ENCODE data around the gene TMEM255A.

DNA sequence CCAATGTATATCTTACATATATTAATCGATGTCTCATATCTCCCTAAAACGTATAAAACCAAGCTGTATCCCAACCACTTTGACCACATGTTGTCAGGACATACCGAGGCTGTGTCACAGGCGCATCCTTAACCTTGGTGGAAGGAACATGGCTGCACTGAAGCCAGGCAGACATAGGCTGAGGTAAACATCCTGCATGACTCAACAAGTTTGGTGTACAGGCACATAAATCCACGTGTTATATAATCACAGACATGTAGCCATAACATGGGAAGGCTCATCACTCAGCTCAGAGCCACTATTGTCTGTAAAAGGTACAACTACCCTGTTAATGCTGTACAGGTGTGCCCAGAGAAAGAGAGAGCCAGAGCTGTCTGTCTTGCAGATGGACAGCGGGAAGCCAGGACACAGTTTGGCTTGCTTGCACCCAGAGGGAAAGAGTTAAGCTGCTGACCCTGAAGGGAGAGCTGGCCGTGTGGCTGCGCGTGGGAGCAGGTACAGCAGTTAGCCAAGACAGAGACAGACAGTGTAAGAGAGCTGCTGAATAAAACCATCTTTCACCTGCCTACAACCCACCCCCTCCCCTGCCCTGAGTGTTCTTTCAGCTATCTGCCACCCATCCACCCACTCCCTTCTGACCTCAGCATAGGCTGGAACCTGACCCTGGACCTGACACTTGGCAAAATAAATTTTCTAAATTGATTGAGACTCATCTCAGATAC, 82.9 kb downstream of the TMEM255A start:
- TF ChIP-seq, protein P1, sequence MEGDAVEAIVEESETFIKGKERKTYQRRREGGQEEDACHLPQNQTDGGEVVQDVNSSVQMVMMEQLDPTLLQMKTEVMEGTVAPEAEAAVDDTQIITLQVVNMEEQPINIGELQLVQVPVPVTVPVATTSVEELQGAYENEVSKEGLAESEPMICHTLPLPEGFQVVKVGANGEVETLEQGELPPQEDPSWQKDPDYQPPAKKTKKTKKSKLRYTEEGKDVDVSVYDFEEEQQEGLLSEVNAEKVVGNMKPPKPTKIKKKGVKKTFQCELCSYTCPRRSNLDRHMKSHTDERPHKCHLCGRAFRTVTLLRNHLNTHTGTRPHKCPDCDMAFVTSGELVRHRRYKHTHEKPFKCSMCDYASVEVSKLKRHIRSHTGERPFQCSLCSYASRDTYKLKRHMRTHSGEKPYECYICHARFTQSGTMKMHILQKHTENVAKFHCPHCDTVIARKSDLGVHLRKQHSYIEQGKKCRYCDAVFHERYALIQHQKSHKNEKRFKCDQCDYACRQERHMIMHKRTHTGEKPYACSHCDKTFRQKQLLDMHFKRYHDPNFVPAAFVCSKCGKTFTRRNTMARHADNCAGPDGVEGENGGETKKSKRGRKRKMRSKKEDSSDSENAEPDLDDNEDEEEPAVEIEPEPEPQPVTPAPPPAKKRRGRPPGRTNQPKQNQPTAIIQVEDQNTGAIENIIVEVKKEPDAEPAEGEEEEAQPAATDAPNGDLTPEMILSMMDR (conservative IDR thresholded peaks at IDR 0.05; ENCODE audit: low read depth in 2 of 2), result no peak
- TF ChIP-seq EZH2 (IDR thresholded peaks at IDR 0.05; ENCODE audit: low read depth, unreplicated experiment) (no peak), POLR2AphosphoS5 (IDR thresholded peaks at IDR 0.05; ENCODE audit: low read depth) (no peak), EZH2phosphoT487 (IDR thresholded peaks at IDR 0.05; ENCODE audit: unreplicated experiment) (no peak), JUNB (IDR thresholded peaks at IDR 0.05; ENCODE audit: unreplicated experiment) (no peak), CREB1 (CRISPR knock-in tag; IDR thresholded peaks at IDR 0.05; ENCODE audit: low read depth) (no peak), STAT1 (IDR thresholded peaks at IDR 0.05; ENCODE audit: unreplicated experiment) (no peak)
- TF ChIP-seq, protein P2, sequence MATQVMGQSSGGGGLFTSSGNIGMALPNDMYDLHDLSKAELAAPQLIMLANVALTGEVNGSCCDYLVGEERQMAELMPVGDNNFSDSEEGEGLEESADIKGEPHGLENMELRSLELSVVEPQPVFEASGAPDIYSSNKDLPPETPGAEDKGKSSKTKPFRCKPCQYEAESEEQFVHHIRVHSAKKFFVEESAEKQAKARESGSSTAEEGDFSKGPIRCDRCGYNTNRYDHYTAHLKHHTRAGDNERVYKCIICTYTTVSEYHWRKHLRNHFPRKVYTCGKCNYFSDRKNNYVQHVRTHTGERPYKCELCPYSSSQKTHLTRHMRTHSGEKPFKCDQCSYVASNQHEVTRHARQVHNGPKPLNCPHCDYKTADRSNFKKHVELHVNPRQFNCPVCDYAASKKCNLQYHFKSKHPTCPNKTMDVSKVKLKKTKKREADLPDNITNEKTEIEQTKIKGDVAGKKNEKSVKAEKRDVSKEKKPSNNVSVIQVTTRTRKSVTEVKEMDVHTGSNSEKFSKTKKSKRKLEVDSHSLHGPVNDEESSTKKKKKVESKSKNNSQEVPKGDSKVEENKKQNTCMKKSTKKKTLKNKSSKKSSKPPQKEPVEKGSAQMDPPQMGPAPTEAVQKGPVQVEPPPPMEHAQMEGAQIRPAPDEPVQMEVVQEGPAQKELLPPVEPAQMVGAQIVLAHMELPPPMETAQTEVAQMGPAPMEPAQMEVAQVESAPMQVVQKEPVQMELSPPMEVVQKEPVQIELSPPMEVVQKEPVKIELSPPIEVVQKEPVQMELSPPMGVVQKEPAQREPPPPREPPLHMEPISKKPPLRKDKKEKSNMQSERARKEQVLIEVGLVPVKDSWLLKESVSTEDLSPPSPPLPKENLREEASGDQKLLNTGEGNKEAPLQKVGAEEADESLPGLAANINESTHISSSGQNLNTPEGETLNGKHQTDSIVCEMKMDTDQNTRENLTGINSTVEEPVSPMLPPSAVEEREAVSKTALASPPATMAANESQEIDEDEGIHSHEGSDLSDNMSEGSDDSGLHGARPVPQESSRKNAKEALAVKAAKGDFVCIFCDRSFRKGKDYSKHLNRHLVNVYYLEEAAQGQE (IDR thresholded peaks at IDR 0.05; ENCODE audit: unreplicated experiment), result no peak
- TF ChIP-seq, protein P3, sequence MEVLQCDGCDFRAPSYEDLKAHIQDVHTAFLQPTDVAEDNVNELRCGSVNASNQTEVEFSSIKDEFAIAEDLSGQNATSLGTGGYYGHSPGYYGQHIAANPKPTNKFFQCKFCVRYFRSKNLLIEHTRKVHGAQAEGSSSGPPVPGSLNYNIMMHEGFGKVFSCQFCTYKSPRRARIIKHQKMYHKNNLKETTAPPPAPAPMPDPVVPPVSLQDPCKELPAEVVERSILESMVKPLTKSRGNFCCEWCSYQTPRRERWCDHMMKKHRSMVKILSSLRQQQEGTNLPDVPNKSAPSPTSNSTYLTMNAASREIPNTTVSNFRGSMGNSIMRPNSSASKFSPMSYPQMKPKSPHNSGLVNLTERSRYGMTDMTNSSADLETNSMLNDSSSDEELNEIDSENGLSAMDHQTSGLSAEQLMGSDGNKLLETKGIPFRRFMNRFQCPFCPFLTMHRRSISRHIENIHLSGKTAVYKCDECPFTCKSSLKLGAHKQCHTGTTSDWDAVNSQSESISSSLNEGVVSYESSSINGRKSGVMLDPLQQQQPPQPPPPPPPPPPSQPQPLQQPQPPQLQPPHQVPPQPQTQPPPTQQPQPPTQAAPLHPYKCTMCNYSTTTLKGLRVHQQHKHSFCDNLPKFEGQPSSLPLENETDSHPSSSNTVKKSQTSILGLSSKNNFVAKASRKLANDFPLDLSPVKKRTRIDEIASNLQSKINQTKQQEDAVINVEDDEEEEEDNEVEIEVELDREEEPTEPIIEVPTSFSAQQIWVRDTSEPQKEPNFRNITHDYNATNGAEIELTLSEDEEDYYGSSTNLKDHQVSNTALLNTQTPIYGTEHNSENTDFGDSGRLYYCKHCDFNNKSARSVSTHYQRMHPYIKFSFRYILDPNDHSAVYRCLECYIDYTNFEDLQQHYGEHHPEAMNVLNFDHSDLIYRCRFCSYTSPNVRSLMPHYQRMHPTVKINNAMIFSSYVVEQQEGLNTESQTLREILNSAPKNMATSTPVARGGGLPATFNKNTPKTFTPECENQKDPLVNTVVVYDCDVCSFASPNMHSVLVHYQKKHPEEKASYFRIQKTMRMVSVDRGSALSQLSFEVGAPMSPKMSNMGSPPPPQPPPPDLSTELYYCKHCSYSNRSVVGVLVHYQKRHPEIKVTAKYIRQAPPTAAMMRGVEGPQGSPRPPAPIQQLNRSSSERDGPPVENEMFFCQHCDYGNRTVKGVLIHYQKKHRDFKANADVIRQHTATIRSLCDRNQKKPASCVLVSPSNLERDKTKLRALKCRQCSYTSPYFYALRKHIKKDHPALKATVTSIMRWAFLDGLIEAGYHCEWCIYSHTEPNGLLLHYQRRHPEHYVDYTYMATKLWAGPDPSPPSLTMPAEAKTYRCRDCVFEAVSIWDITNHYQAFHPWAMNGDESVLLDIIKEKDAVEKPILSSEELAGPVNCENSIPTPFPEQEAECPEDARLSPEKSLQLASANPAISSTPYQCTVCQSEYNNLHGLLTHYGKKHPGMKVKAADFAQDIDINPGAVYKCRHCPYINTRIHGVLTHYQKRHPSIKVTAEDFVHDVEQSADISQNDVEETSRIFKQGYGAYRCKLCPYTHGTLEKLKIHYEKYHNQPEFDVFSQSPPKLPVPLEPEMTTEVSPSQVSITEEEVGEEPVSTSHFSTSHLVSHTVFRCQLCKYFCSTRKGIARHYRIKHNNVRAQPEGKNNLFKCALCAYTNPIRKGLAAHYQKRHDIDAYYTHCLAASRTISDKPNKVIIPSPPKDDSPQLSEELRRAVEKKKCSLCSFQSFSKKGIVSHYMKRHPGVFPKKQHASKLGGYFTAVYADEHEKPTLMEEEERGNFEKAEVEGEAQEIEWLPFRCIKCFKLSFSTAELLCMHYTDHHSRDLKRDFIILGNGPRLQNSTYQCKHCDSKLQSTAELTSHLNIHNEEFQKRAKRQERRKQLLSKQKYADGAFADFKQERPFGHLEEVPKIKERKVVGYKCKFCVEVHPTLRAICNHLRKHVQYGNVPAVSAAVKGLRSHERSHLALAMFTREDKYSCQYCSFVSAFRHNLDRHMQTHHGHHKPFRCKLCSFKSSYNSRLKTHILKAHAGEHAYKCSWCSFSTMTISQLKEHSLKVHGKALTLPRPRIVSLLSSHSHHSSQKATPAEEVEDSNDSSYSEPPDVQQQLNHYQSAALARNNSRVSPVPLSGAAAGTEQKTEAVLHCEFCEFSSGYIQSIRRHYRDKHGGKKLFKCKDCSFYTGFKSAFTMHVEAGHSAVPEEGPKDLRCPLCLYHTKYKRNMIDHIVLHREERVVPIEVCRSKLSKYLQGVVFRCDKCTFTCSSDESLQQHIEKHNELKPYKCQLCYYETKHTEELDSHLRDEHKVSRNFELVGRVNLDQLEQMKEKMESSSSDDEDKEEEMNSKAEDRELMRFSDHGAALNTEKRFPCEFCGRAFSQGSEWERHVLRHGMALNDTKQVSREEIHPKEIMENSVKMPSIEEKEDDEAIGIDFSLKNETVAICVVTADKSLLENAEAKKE (CRISPR knock-in tag; IDR thresholded peaks at IDR 0.05), result no peak
- TF ChIP-seq, protein P4, sequence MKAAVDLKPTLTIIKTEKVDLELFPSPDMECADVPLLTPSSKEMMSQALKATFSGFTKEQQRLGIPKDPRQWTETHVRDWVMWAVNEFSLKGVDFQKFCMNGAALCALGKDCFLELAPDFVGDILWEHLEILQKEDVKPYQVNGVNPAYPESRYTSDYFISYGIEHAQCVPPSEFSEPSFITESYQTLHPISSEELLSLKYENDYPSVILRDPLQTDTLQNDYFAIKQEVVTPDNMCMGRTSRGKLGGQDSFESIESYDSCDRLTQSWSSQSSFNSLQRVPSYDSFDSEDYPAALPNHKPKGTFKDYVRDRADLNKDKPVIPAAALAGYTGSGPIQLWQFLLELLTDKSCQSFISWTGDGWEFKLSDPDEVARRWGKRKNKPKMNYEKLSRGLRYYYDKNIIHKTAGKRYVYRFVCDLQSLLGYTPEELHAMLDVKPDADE (IDR thresholded peaks at IDR 0.05), result no peak
